Effector CD4-positive, alpha-beta T cell (primary cell): Measurements from ENCODE around the gene SRSF11.
"Not testable (repeated sequence)": the region's sequence is repeated elsewhere in the genome, so short reads cannot be mapped to it uniquely, and the experiment has no call there.

Source experiments
- DNase-seq: peaks from one replicate; pipeline ENCODE4 v3.0.0-alpha.2; 2020
- total RNA-seq: gene quantifications from one replicate; lab custom pipeline; 2026; lab: John Stamatoyannopoulos, UW

The SRSF11 gene
- total RNA-seq = 461 reads per million, percentile 98 among the genes with 10 or more reads in this experiment

DNA sequence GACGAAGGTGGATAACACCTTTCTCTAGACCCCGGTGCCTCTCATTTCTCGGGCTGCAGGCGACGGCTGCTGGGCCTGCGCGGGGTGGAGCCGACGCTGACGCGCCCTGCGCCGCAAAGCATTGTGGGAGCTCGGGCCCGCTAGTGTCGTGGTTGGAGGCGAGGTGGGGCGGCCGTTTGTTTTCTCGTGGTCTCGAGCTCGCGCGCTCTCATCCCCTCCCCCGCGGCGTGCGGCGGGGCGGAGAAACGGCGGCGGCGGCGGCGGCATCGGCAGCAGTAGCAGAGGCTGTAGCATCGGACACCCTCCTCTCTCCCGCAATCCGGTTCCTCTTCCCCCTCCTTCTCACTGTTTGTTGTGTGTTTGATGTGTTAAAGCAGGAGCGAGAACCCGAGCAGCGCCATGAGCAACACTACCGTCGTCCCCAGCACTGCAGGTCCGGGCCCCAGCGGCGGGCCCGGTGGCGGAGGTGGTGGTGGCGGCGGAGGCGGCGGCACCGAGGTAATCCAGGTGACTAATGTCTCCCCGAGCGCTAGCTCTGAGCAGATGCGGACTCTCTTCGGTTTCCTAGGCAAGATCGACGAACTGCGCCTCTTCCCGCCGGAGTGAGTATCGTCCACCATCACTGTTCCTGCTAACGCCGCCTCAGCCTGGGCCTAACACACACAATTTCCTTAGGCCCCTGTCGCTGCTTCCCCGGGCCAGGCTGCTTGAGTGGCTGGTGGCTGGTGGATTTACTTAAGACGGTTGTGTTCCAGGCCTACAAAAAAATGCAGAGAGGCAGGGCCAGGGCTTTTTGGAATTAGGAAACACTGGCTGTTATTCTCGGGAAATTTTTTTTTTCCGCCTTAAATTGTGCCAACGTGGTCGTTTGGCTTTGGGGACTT is at the start of gene SRSF11:
TSS of gene SRSF11 (plus strand) at position 143 of the 884 bp plus-strand sequence. CDS start at position 400, 257 bp downstream.
- peak; percentile 98 for DNase-seq

- DNase-seq = no peak
These were observed 49.7 kb upstream of the SRSF11 start for GRCh38 chr1:70171512-70171911.

GRCh38 chr1:70185181-70185580 is 36.0 kb upstream of the SRSF11 start:
- DNase-seq = not testable (repeated sequence)

DNA sequence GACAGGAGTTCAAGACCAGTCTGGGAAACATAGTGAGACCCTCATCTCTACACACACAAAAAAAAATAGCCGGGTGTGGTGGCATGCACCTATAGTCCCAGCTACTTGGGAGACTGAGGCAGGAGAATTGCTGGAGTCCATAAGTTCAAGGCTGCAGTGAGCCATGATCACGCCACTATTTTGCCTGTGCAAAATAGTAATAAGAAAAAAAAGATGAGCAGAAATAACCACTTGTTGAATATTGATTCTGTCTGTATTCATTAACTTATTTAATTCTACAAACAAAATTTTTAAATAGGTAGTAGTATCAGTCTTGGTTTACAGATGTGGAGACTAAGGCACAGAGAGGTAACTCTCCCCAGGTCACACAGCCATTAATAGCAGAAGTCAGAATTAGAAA is 32.7 kb upstream of the SRSF11 start:
- DNase-seq = no peak

- DNase-seq = no peak
These were observed 31.0 kb upstream of the SRSF11 start for GRCh38 chr1:70190180-70190579.

DNA sequence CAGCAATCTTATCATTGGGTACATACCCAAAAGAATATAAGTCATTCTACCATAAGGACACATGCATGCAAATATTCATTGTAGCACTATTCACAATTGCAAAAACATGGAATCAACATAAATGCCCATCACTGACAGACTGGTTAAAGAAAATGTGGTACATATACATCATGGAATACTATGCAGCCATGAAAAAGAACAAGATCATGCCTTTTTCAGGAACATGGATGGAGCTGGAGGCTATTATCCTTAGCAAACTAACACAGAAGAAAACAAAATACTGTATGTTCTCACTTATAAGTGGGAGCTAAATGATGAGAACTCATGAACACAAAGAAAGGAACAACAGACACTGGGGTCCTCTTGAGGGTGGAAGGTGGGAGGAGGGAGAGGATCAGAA is 28.7 kb upstream of the SRSF11 start:
- not testable (repeated sequence) for DNase-seq

- DNase-seq = no peak
These were observed 26.6 kb upstream of the SRSF11 start for GRCh38 chr1:70194601-70195000.

GRCh38 chr1:70195342-70195741 is 25.8 kb upstream of the SRSF11 start:
- no peak for DNase-seq

- no peak for DNase-seq
These were observed 24.8 kb upstream of the SRSF11 start for GRCh38 chr1:70196333-70196732.

GRCh38 chr1:70200065-70200464 is 21.1 kb upstream of the SRSF11 start:
- DNase-seq = no peak

- DNase-seq = no peak
These were observed 18.9 kb upstream of the SRSF11 start for GRCh38 chr1:70202173-70202758.

- no peak for DNase-seq
These were observed 17.0 kb upstream of the SRSF11 start for GRCh38 chr1:70204139-70204538.

GRCh38 chr1:70204600-70204999 is 16.6 kb upstream of the SRSF11 start:
- DNase-seq = no peak

- no peak for DNase-seq
These were observed 16.1 kb upstream of the SRSF11 start for GRCh38 chr1:70205071-70205433.

DNA sequence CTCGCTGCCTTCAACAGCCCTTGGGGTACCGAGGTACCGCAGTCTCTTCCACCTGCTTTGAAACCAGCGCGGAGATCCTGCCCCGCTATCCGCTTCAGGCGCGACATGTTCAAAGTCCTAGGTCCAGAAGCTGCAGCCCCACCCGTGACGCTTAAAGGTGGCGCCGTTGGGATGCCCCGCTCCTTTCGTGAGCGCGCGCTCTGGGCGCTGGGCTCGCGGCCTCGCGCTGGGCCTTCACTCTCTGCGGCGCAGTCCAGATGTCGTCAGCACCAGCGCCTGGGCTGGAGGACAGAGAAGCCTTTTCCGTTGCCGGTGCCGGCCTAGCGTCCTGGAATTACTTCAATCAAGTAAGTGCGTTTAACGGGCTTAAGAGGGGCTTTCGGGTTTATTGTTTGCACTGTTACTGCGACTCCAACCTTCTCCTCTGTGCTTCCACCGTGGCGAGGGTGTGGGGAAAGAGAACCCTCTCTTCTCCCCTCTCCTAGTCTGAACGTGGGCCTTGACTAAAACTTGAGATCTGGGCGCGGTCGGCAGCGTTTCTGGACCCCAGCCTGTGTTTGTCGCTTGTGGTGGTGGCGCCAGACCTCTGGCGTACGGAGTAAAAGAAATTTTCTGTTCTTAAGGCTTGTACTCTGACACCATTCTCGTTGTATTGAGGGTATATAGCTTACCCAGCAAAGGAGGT is 15.6 kb upstream of the SRSF11 start, which contains the start of gene LRRC40:
TSS of gene LRRC40 (minus strand) at position 146 of the 685 bp plus-strand sequence. CDS start at position 107, 39 bp downstream.
- peak; percentile 95 for DNase-seq

- not testable (repeated sequence) for DNase-seq
These were observed 14.3 kb upstream of the SRSF11 start for GRCh38 chr1:70206833-70207232.

- no peak for DNase-seq
These were observed 13.7 kb upstream of the SRSF11 start for GRCh38 chr1:70207492-70207891.

DNA sequence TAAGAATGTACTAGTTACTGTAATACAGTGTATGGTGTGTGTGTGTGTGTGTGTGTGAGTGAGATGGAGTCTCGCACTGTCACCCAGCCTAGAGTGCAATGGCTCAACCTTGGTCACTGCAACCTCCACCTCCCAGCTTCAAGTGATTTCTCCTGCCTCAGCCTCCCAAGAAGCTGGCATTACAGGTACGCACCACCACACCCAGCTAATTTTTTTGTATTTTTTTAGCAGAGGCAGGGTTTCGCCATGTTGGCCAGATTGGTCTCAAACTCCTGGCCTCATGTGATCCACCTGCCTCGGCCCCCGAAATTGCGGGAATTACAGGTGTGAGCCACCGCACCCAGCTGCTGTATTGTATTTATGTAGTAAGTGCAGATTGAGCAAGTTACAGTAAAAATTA is 12.9 kb upstream of the SRSF11 start:
- no peak for DNase-seq

DNA sequence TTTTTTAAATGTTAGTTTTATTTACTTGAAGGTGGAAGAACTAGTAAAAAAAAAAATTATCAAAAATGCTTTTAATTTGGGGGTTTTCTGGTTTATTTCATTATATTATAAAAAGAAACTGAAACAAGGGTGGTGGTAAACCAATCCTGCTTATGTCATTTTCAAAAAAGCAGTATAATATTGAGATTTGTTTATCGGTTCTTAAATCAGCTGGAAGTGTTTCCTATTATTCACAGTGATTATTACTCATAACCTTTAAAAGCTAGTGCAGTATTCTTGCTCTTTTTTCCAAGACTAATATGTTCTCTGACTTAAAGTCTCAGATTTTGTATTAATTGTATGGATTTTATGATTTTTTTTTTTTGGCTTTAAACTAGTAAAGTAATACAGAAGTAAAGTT is 10.4 kb upstream of the SRSF11 start:
- no peak for DNase-seq

DNA sequence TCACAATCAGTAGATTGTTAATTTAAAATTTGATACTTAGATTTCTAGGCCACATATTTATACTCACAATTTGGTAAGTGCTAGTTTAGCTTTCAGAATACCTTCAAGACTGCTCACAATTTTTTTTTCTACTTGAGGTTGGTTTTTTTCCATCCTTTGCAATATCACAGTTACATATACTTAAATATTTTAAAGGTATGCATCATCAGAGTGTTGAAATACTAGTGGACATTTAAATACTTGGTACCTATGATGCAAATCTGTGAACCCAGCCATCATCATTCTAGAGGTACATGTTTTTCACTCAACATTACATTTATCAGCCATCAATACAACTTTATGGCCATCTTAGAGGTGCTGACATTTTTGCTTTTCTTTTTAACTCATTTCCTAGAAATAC is 9.6 kb upstream of the SRSF11 start:
- DNase-seq = no peak

DNA sequence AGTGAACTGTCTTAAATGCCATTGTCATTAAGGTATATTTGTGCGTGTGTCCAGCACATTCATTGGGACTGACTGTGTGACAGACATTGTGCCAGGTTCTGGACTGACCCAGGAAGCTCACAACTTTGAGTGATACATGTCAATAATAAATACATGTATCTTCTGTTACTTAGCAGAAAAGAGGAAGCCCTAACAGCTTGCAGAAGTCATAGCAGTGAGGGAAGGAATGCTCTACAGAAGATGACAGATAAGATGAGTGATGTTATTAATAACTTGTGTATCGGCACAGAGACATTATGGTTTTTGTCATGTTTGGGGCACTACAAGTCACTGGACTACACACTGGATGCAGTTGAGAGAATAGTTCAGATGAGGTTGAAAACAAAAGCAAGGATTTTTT is 1.2 kb upstream of the SRSF11 start:
- no peak for DNase-seq

DNA sequence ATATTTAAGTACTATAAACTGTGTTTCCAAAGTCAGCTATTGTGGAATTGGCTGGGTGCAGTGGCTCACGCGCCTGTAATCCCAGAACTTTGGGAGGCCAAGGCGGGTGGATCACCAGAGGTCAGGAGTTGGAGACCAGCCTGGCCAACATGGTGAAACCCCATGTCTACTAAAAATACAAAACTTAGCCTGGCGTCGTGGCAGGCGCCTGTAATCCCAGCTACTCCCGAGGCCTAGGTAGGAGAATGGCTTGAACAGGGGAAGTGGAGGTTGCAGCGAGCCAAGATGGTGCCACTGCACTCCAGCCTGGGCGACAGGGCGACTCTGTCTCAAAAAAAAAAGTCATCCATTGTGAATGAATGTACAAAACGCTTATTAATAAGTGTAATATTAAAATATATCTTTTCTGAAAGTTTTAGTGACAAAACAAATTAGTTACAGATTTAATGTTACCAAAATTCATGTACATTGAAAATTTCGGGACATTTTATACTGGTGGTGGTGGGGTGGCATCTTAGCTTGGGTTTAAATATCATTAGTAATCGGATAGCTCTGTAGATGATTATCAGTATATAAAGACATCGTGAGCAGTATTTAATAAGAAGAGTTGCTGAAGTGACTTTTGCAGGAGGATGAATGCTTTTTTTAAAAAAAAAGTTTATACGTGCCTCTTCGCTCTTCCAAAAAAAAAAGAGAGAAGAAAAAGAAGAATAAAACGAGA is 503 bp upstream of the SRSF11 start:
- DNase-seq = no peak

GRCh38 chr1:70222716-70223235 is 1.6 kb downstream of the SRSF11 start:
- no peak for DNase-seq
